Activated CD4-positive, CD25-positive, alpha-beta regulatory T cell treated with anti-CD3 and anti-CD28 coated beads, Interleukin-2, amount 50 U/mL, for 72 hours (primary cell): ENCODE measurements around the gene DIRAS1.
"Not testable (repeated sequence)": the region's sequence is repeated elsewhere in the genome, so short reads cannot be mapped to it uniquely, and the experiment has no call there.

Experiments used
- DNase-seq: peaks from one replicate; pipeline ENCODE4 v3.0.0; 2021

DIRAS1 gene

GRCh38 chr19:2703691-2704216, 17.4 kb downstream of the DIRAS1 start:
- DNase-seq, result no peak

GRCh38 chr19:2703077-2703437, 18.1 kb downstream of the DIRAS1 start:
- DNase-seq, result no peak

- peak; percentile 91 for DNase-seq
These were observed 18.7 kb downstream of the DIRAS1 start, which contains the start of gene GNG7 for GRCh38 chr19:2702170-2703076. GNG7 (minus strand) TSS chr19:2702694; CDS start chr19:2520688, 182,006 bp downstream.

- no peak for DNase-seq
These were observed 19.6 kb downstream of the DIRAS1 start for GRCh38 chr19:2701361-2702169.

GRCh38 chr19:2700660-2701360, 20.4 kb downstream of the DIRAS1 start:
- no peak for DNase-seq

GRCh38 chr19:2699413-2700140, 21.6 kb downstream of the DIRAS1 start:
- DNase-seq, result no peak

- no peak for DNase-seq
These were observed 27.0 kb downstream of the DIRAS1 start for GRCh38 chr19:2694196-2694595.

- DNase-seq, result no peak
These were observed 27.5 kb downstream of the DIRAS1 start for GRCh38 chr19:2693492-2694160.

GRCh38 chr19:2691951-2692350, 29.2 kb downstream of the DIRAS1 start:
- DNase-seq, result no peak

GRCh38 chr19:2690856-2691255, 30.3 kb downstream of the DIRAS1 start:
- DNase-seq, result no peak

GRCh38 chr19:2686360-2686759, 34.8 kb downstream of the DIRAS1 start:
- DNase-seq, result no peak

- DNase-seq, result no peak
These were observed 35.9 kb downstream of the DIRAS1 start for GRCh38 chr19:2685204-2685704.

- no peak for DNase-seq
These were observed 37.7 kb downstream of the DIRAS1 start for GRCh38 chr19:2683430-2684003.

- no peak for DNase-seq
These were observed 40.4 kb downstream of the DIRAS1 start for GRCh38 chr19:2680808-2681207.

- DNase-seq, result no peak
These were observed 41.7 kb downstream of the DIRAS1 start for GRCh38 chr19:2679439-2679838.

- DNase-seq, result not testable (repeated sequence)
These were observed 42.2 kb downstream of the DIRAS1 start for GRCh38 chr19:2678948-2679347.

- DNase-seq, result no peak
These were observed 43.0 kb downstream of the DIRAS1 start for GRCh38 chr19:2678044-2678671.

GRCh38 chr19:2676823-2677222, 44.3 kb downstream of the DIRAS1 start:
- DNase-seq, result no peak

- no peak for DNase-seq
These were observed 45.3 kb downstream of the DIRAS1 start for GRCh38 chr19:2675892-2676291.

- DNase-seq, result no peak
These were observed 51.0 kb downstream of the DIRAS1 start for GRCh38 chr19:2670217-2670616.
